H1 (cell line): ENCODE results near the gene EAPP. TPM values are rescaled to one million over a fixed set of nuclear protein-coding genes. Genes with fewer than 3 reads are reported as not detected.

Experiments
- CTCF ChIA-PET: fragments of 300-600 bp; sonication (Branson Sonifier 250); formaldehyde crosslinking; loops from one replicate; lab custom pipeline; 2021; ENCODE audit not compliant: partially characterized antibody; lab: Charles Lee
- POLR2A ChIA-PET: fragments of 300-600 bp; sonication (Branson Sonifier 250); formaldehyde crosslinking; loops from one replicate; lab custom pipeline; 2021; ENCODE audit warnings: inconsistent platforms; ENCODE audit not compliant: partially characterized antibody; lab: Charles Lee
- DNase-seq, 2 experiments: peaks; one replicate each; pipeline versions ENCODE4 v3.0.0 to v3.0.0-alpha.2; 2010 to 2022; ENCODE audit warnings: low spot score in 2 of 2, low read depth in 1 of 2, mixed read lengths in 1 of 2
- FAIRE-seq: peaks from 2 replicates; lab custom pipeline; 2011; peaks lifted over from hg19 to GRCh38; lab: Jason Lieb, UNC
- H2AFZ ChIP-seq: 2 replicates; pipeline ENCODE4 v1.8.1; 2012; ENCODE audit warnings: low read length, inconsistent platforms
- H2AK5ac ChIP-seq: 2 replicates; pipeline ENCODE4 v1.6.1; 2013; ENCODE audit warnings: low read depth, low read length
- H2BK120ac ChIP-seq: replicated peaks from 2 replicates; pipeline ENCODE3; 2013; ENCODE audit warnings: low read depth, low read length, inconsistent platforms
- H2BK12ac ChIP-seq: 2 replicates; pipeline ENCODE4 v1.6.1; 2013; ENCODE audit warnings: low read depth, low read length
- H2BK15ac ChIP-seq: 2 replicates; pipeline ENCODE4 v1.6.1; 2013; ENCODE audit warnings: low read length
- H2BK20ac ChIP-seq: 2 replicates; pipeline ENCODE4 v1.6.1; 2013; ENCODE audit warnings: low read length
- H2BK5ac ChIP-seq: 2 replicates; pipeline ENCODE4 v1.6.1; 2013; ENCODE audit warnings: low read depth, low read length
- H3K14ac ChIP-seq: 2 replicates; pipeline ENCODE4 v1.6.1; 2013; ENCODE audit warnings: inconsistent platforms; ENCODE audit not compliant: insufficient read length
- H3K18ac ChIP-seq: 2 replicates; pipeline ENCODE4 v1.6.1; 2013; ENCODE audit warnings: low read length; ENCODE audit errors: extremely low read depth
- H3K23ac ChIP-seq: 2 replicates; pipeline ENCODE4 v1.6.1; 2013; ENCODE audit warnings: inconsistent platforms; ENCODE audit not compliant: insufficient read length
- H3K23me2 ChIP-seq: 2 replicates; pipeline ENCODE4 v1.6.1; 2013; ENCODE audit warnings: low read depth, low read length
- H3K27ac ChIP-seq: 2 replicates; pipeline ENCODE4 v1.6.1; 2011; ENCODE audit warnings: low read depth, low read length, inconsistent platforms
- H3K27me3 ChIP-seq, 4 experiments: replicated peaks in 1 of 4; 1 replicate in 1 of 4; 2 replicates in 3 of 4; pipeline versions ENCODE4 v1.6.1 to v1.8.1; 2011 to 2013; ENCODE audit warnings: low read length in 3 of 4, mild to moderate bottlenecking in 3 of 4, inconsistent platforms in 2 of 4, mixed read lengths in 2 of 4, moderate library complexity in 1 of 4; ENCODE audit not compliant: control insufficient read depth in 3 of 4, insufficient read depth in 3 of 4; ENCODE audit errors: extremely low read depth in 1 of 4
- H3K36me3 ChIP-seq, 4 experiments: 2 replicates each; pipeline versions ENCODE4 v1.6.1 to v1.8.1; 2011 to 2013; ENCODE audit warnings: mild to moderate bottlenecking in 4 of 4, low read length in 3 of 4, moderate library complexity in 2 of 4, control low read depth in 1 of 4, inconsistent platforms in 1 of 4; ENCODE audit not compliant: insufficient read depth in 4 of 4, control insufficient read depth in 2 of 4
- H3K4ac ChIP-seq: replicated peaks from 2 replicates; pipeline ENCODE3; 2013; ENCODE audit warnings: low read length, low read depth, mixed read lengths, inconsistent platforms; ENCODE audit not compliant: insufficient read length
- H3K4me1 ChIP-seq, 4 experiments: replicated peaks in 1 of 4; 1 replicate in 1 of 4; 2 replicates in 3 of 4; pipeline versions ENCODE4 v1.6.1 to v1.8.1; 2011 to 2013; ENCODE audit warnings: low read length in 3 of 4, inconsistent platforms in 2 of 4, mixed read lengths in 1 of 4; ENCODE audit not compliant: insufficient read depth in 4 of 4, control insufficient read depth in 3 of 4
- H3K4me2 ChIP-seq, 2 experiments: 2 replicates each; pipeline versions ENCODE4 v1.6.1 to v1.8.1; 2011 to 2013; ENCODE audit warnings: low read depth in 2 of 2, low read length in 2 of 2, control low read depth in 1 of 2, inconsistent platforms in 1 of 2, mild to moderate bottlenecking in 1 of 2; ENCODE audit not compliant: insufficient read depth in 1 of 2
- H3K4me3 ChIP-seq, 4 experiments: fragments of 200-600, 300-600 bp in 1 of 4; sonication (generic), shearing (Covaris generic), sonication (Bioruptor Twin) in 1 of 4; 2 replicates each; pipeline versions ENCODE4 v1.5.1 to v1.8.1; 2011 to 2016; ENCODE audit warnings: low read length in 4 of 4, low read depth in 3 of 4, control low read depth in 2 of 4, inconsistent platforms in 2 of 4, mild to moderate bottlenecking in 2 of 4, mixed read lengths in 1 of 4, moderate library complexity in 1 of 4; ENCODE audit not compliant: insufficient read depth in 2 of 4; ENCODE audit errors: extremely low read depth in 1 of 4
- H3K56ac ChIP-seq: replicated peaks from 2 replicates; pipeline ENCODE3; 2013; ENCODE audit warnings: low read depth, mild to moderate bottlenecking, mixed read lengths, low read length, inconsistent platforms; ENCODE audit not compliant: insufficient read length
- H3K79me1 ChIP-seq: 2 replicates; pipeline ENCODE4 v1.6.1; 2013; ENCODE audit warnings: low read depth, low read length, control low read depth
- H3K79me2 ChIP-seq, 2 experiments: 2 replicates each; pipeline versions ENCODE4 v1.6.1 to v1.8.1; 2012 to 2013; ENCODE audit warnings: low read length in 2 of 2, mild to moderate bottlenecking in 2 of 2, inconsistent platforms in 1 of 2; ENCODE audit not compliant: insufficient read depth in 2 of 2, control insufficient read depth in 1 of 2
- H3K9ac ChIP-seq, 4 experiments: replicated peaks in 1 of 4; 1 replicate in 1 of 4; 2 replicates in 3 of 4; pipeline versions ENCODE4 v1.6.1 to v1.8.1; 2011 to 2013; ENCODE audit warnings: low read depth in 3 of 4, low read length in 3 of 4, control low read depth in 2 of 4, mild to moderate bottlenecking in 2 of 4, moderate library complexity in 2 of 4, inconsistent platforms in 1 of 4; ENCODE audit errors: extremely low read depth in 1 of 4
- H3K9me3 ChIP-seq, 2 experiments: 2 replicates each; pipeline versions ENCODE4 v1.6.1 to v1.8.1; 2012 to 2013; ENCODE audit warnings: mild to moderate bottlenecking in 2 of 2, moderate library complexity in 2 of 2, control low read depth in 1 of 2, inconsistent platforms in 1 of 2, low read depth in 1 of 2, low read length in 1 of 2, mixed read lengths in 1 of 2; ENCODE audit not compliant: insufficient read depth in 2 of 2
- H4K20me1 ChIP-seq, 2 experiments: replicated peaks in 1 of 2; 2 replicates each; pipeline versions ENCODE3 to v1.8.1; 2011 to 2013; ENCODE audit warnings: inconsistent platforms in 2 of 2, low read length in 2 of 2, mild to moderate bottlenecking in 1 of 2; ENCODE audit not compliant: insufficient read depth in 2 of 2, control insufficient read depth in 1 of 2
- H4K5ac ChIP-seq: 2 replicates; pipeline ENCODE4 v1.6.1; 2013; ENCODE audit warnings: low read length, low read depth, mixed read lengths, inconsistent platforms; ENCODE audit not compliant: insufficient read length
- H4K8ac ChIP-seq: 2 replicates; pipeline ENCODE4 v1.8.0; 2013; ENCODE audit warnings: mild to moderate bottlenecking, moderate library complexity, low read length, inconsistent platforms; ENCODE audit not compliant: insufficient read depth; ENCODE audit errors: extremely low read depth
- H4K91ac ChIP-seq: replicated peaks from 2 replicates; pipeline ENCODE3; 2013; ENCODE audit warnings: low read length, mixed read lengths, inconsistent platforms; ENCODE audit not compliant: insufficient read length
- CHD1 ChIP-seq: IDR thresholded peaks from 2 replicates; pipeline ENCODE4 v1.6.1; 2012; ENCODE audit warnings: low read depth, low read length, improper control_type of control experiment
- GABPA ChIP-seq: IDR thresholded peaks from 2 replicates; pipeline ENCODE4 v1.6.1; 2011; ENCODE audit warnings: mild to moderate bottlenecking, low read length, moderate library complexity, borderline replicate concordance; ENCODE audit not compliant: insufficient read depth
- HDAC2 ChIP-seq, 2 experiments: fragments of 300-600 bp in 1 of 2; sonication (generic) in 1 of 2; IDR thresholded peaks; 2 replicates each; pipeline ENCODE4 v1.6.1; 2011 to 2012; ENCODE audit warnings: low read depth in 2 of 2, low read length in 2 of 2, mild to moderate bottlenecking in 2 of 2, moderate library complexity in 2 of 2, borderline replicate concordance in 1 of 2, inconsistent platforms in 1 of 2
- NRF1 ChIP-seq: IDR thresholded peaks from 2 replicates; pipeline ENCODE4 v1.6.1; 2011; ENCODE audit warnings: mild to moderate bottlenecking, low read depth, low read length, improper control_type of control experiment
- POLR2AphosphoS5 ChIP-seq: IDR thresholded peaks from 2 replicates; pipeline ENCODE4 v1.6.1; 2011; ENCODE audit warnings: low read depth, low read length
- RBBP5 ChIP-seq: IDR thresholded peaks from 2 replicates; pipeline ENCODE4 v1.7.1; 2012; ENCODE audit warnings: low read depth, mild to moderate bottlenecking, inconsistent platforms, low read length, moderate library complexity, borderline replicate concordance
- SAP30 ChIP-seq: fragments of 300-600 bp; sonication (generic); IDR thresholded peaks from 2 replicates; pipeline ENCODE4 v1.7.1; 2012; ENCODE audit warnings: low read length, moderate library complexity, mild to moderate bottlenecking, inconsistent platforms; ENCODE audit not compliant: insufficient read depth, insufficient replicate concordance
- SIN3A ChIP-seq, 2 experiments: IDR thresholded peaks in 1 of 2; conservative IDR thresholded peaks in 1 of 2; 2 replicates each; pipeline ENCODE4 v1.6.1; 2011 to 2012; ENCODE audit warnings: low read length in 2 of 2, improper control_type of control experiment in 1 of 2, low read depth in 1 of 2, mild to moderate bottlenecking in 1 of 2
- WGBS, 2 experiments: shearing (Covaris generic) in 1 of 2; methylation state at CpG; one replicate each; pipeline versions ENCODE4 v1.1.6 to v1.1.7; 2013 to 2015; ENCODE audit warnings: low lambda C conversion rate in 2 of 2, mixed read lengths in 2 of 2, inconsistent platforms in 1 of 2, low coverage in 1 of 2, missing lambda C conversion rate in 1 of 2; ENCODE audit not compliant: insufficient replicate concordance in 2 of 2, insufficient coverage in 1 of 2, insufficient read length in 1 of 2; ENCODE audit errors: extremely low coverage in 1 of 2, missing lambda C conversion rate in 1 of 2; 5-methylcytosine and 5-hydroxymethylcytosine counted together
- polyA plus RNA-seq, 7 experiments: library from polyadenylated mRNA; depleted of rRNA in 3 of 7; stranded (reverse) in 5 of 7; unstranded in 2 of 7; fragments of >200 nt in 5 of 7; fragments of 200-250 nt in 2 of 7; gene quantifications; 1 replicate in 5 of 7; 2 replicates in 1 of 7; 4 replicates in 1 of 7; pipeline versions ENCODE4 v1.2.1 to v1.2.3, GENCODE V29; 2011 to 2013; ENCODE audit warnings: missing spikeins in 2 of 7, mixed read lengths in 2 of 7
- total RNA-seq: library from RNA; stranded (reverse); fragmentation: NEBNext Ultra II Directional; extraction: Animal tissue kit (Norgen Biotek cat#: 25700); gene quantifications from 2 replicates; pipeline ENCODE4 v1.2.1, GENCODE V29; 2021
- TF ChIP-seq, protein P1 (sequence below): IDR thresholded peaks from 2 replicates; pipeline ENCODE4 v1.6.1; 2012; ENCODE audit warnings: inconsistent platforms
- TF ChIP-seq, protein P2 (sequence below): IDR thresholded peaks from 2 replicates; pipeline ENCODE4 v1.6.1; 2012; ENCODE audit warnings: low read length, inconsistent platforms
- TF ChIP-seq, protein P3 (sequence below): IDR thresholded peaks from 2 replicates; pipeline ENCODE4 v1.6.1; 2012; ENCODE audit warnings: inconsistent platforms

Gene EAPP
- total and polyA plus RNA-seq, 2 of the 8 experiments (the other 6 are each of a cell fraction or from before 2014, with no cell fraction given): 18.3 to 28.7 TPM

DNA sequence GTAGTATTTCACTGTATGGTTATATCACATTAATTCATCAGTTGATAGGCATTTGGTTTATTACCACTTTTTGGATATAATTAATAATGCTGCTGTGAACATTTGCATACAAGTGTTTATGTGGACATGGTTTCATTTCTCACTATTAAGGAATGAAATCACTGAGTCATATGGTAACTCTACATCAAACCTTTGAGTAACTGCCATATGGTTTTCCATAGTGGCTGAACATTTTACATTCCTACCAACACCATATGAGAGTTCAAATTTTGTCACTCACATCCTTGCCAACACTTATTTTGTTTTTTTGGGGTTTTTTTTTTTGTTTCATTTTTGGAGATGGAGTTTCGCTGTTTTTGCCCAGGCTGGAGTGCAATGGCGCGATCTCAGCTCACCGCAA is 30.2 kb upstream of the EAPP start:
- ChIA-PET POLR2A (no interaction called here), CTCF (no interaction called here)
- 93% methylated on average over 4 of the region's 4 CpGs; no CpG with 5 or more reads in 1 of the 2 experiments for WGBS, 2 experiments
- no peaks in the 10 kb centered on the region for H3K79me1 ChIP-seq
- no peak overlapping the region for H2BK20ac ChIP-seq
- no peaks in the 10 kb centered on the region for H3K4me1 ChIP-seq
- no peak overlapping the region for H3K14ac ChIP-seq
- H3K4me3 ChIP-seq: no peak overlapping the region
- no peaks in the 10 kb centered on the region for H3K9me3 ChIP-seq
- H2AFZ ChIP-seq: no peak overlapping the region
- no peaks in the 10 kb centered on the region for H3K79me2 ChIP-seq
- no peak overlapping the region for H3K27ac ChIP-seq
- H2BK12ac ChIP-seq: no peak overlapping the region
- no peak overlapping the region for H2AK5ac ChIP-seq
- no peak overlapping the region for H3K23ac ChIP-seq
- H3K36me3 ChIP-seq: peaks cover 2 to 33% (median 7%) of the 10 kb centered on the region in 4 experiments; a peak in 7 of 8 replicates
- H3K23me2 ChIP-seq: no peaks in the 10 kb centered on the region
- no peak overlapping the region for H3K4me2 ChIP-seq
- H4K8ac ChIP-seq: no peak overlapping the region
- H3K4ac ChIP-seq: no peak overlapping the region
- TF ChIP-seq POLR2AphosphoS5 (no peak), SAP30 (no peak), RBBP5 (no peak), SIN3A (conservative IDR thresholded peaks at IDR 0.05 in 1 of 2, IDR thresholded peaks at IDR 0.05 in 1 of 2; ENCODE audit: low read depth in 1 of 2, low read length in 2 of 2) (no peak), HDAC2 (IDR thresholded peaks at IDR 0.05; ENCODE audit: borderline replicate concordance in 1 of 2, low read depth in 2 of 2, low read length in 2 of 2) (no peak), GABPA (no peak), NRF1 (no peak), CHD1 (no peak)
- TF ChIP-seq, protein P1, sequence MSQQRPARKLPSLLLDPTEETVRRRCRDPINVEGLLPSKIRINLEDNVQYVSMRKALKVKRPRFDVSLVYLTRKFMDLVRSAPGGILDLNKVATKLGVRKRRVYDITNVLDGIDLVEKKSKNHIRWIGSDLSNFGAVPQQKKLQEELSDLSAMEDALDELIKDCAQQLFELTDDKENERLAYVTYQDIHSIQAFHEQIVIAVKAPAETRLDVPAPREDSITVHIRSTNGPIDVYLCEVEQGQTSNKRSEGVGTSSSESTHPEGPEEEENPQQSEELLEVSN: no peak
- TF ChIP-seq, protein P2, sequence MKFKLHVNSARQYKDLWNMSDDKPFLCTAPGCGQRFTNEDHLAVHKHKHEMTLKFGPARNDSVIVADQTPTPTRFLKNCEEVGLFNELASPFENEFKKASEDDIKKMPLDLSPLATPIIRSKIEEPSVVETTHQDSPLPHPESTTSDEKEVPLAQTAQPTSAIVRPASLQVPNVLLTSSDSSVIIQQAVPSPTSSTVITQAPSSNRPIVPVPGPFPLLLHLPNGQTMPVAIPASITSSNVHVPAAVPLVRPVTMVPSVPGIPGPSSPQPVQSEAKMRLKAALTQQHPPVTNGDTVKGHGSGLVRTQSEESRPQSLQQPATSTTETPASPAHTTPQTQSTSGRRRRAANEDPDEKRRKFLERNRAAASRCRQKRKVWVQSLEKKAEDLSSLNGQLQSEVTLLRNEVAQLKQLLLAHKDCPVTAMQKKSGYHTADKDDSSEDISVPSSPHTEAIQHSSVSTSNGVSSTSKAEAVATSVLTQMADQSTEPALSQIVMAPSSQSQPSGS: no peak
- TF ChIP-seq, protein P3, sequence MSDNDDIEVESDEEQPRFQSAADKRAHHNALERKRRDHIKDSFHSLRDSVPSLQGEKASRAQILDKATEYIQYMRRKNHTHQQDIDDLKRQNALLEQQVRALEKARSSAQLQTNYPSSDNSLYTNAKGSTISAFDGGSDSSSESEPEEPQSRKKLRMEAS: no peak
- FAIRE-seq: no peak
- no peaks in the 10 kb centered on the region for H3K27me3 ChIP-seq
- no peak overlapping the region for H2BK120ac ChIP-seq
- no peak overlapping the region for H4K91ac ChIP-seq
- no peak overlapping the region for H3K18ac ChIP-seq
- H4K20me1 ChIP-seq: no peaks in the 10 kb centered on the region
- H2BK15ac ChIP-seq: no peak overlapping the region
- no peak overlapping the region for H4K5ac ChIP-seq
- H3K56ac ChIP-seq: no peak overlapping the region
- DNase-seq: no peak
- no peak overlapping the region for H2BK5ac ChIP-seq
- H3K9ac ChIP-seq: no peak overlapping the region
